Measurements from ENCODE around the gene PATJ. TPM values are rescaled to one million over a fixed set of nuclear protein-coding genes. Genes with fewer than 3 reads are reported as not detected.

Gene PATJ
- total RNA-seq, 2 donors from 2014 or later: 74.3 to 81.7 TPM

DNA sequence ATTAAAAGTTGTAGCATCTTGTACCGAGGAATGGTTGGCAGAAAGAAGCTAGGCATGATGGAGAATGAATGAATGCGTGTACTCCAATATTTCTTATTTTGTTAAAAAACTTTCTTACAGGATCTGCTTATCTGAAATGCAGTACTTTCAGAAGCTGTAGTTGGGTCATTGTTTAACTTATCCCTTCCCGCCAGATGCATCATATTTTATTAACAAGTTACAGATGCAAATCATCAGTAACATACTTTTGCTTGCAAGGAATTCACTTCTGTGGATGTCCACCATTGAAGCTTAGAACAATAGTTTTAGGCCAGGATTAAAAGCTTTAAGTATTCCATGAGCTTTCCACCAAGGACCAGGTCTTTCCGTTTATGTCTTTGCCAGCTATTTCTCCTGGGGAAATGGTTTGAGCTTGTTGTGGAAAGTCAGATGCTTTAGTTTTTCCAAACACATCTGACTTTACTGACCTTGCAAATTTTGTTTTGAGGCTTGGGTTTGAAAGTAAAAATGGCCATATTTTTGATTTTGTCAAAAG, 65.4 kb downstream of the PATJ start:
- Mint-ChIP-seq H3K4me1 (no peaks in the 10 kb centered on the region), H3K9me3 (no peaks in the 10 kb centered on the region), H3K27ac (no peak overlapping the region), H3K27me3 (ENCODE audit: insufficient read depth) (no peaks in the 10 kb centered on the region), H3K4me3 (no peak overlapping the region), H3K36me3 (ENCODE audit: low read depth) (peaks cover 67% of the 10 kb centered on the region)
- Histone ChIP-seq H3K4me1 (ENCODE audit: control insufficient read depth, insufficient read depth, low read length) (no peaks in the 10 kb centered on the region), H3K4me3 (ENCODE audit: low read length) (no peak overlapping the region), H3K9me3 (ENCODE audit: control insufficient read depth, low read length) (no peaks in the 10 kb centered on the region), H3K27ac (ENCODE audit: low read depth, low read length) (no peak overlapping the region), H3K27me3 (ENCODE audit: control insufficient read depth, insufficient read depth, low read length, poor library complexity, severe bottlenecking) (no peaks in the 10 kb centered on the region), H3K9ac (ENCODE audit: extremely low read depth, low read length, poor library complexity, severe bottlenecking) (no peak overlapping the region), H3K36me3 (ENCODE audit: control insufficient read depth, insufficient read depth, low read length) (peaks cover 24% of the 10 kb centered on the region)
- TF ChIP-seq, protein P1, sequence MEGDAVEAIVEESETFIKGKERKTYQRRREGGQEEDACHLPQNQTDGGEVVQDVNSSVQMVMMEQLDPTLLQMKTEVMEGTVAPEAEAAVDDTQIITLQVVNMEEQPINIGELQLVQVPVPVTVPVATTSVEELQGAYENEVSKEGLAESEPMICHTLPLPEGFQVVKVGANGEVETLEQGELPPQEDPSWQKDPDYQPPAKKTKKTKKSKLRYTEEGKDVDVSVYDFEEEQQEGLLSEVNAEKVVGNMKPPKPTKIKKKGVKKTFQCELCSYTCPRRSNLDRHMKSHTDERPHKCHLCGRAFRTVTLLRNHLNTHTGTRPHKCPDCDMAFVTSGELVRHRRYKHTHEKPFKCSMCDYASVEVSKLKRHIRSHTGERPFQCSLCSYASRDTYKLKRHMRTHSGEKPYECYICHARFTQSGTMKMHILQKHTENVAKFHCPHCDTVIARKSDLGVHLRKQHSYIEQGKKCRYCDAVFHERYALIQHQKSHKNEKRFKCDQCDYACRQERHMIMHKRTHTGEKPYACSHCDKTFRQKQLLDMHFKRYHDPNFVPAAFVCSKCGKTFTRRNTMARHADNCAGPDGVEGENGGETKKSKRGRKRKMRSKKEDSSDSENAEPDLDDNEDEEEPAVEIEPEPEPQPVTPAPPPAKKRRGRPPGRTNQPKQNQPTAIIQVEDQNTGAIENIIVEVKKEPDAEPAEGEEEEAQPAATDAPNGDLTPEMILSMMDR (conservative IDR thresholded peaks at IDR 0.05): no peak
- DNase-seq: no peak
- WGBS, 2 experiments (ENCODE audit: insufficient coverage in 1 of 2, insufficient read length in 1 of 2): 90 to 100% methylated on average over 2 to 4 of the region's 4 CpGs

DNA sequence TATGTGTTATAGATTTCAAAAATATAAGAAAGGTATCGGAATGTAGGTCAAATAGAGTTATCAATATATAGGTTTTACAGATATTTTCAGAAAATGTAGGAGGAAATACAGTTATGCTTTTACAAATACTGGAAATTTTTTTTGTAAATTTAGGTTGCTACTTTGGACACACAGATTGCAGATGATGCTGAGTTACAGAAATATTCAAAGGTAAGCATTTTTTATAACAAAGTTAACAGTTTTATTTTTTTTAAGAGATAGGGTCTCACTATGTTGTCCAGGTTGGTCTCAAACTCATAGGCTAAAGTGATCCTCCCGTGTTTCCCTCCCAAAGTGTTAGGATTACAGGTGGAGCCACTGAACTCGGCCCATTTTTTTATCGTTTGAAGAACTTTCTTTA, 66.0 kb downstream of the PATJ start:
- no peak overlapping the region for H3K9ac ChIP-seq (ENCODE audit: extremely low read depth, low read length, poor library complexity, severe bottlenecking)
- H3K36me3 Mint-ChIP-seq (ENCODE audit: low read depth): peaks cover 67% of the 10 kb centered on the region
- no peaks in the 10 kb centered on the region for H3K27me3 ChIP-seq (ENCODE audit: control insufficient read depth, insufficient read depth, low read length, poor library complexity, severe bottlenecking)
- no peaks in the 10 kb centered on the region for H3K9me3 ChIP-seq (ENCODE audit: control insufficient read depth, low read length)
- H3K27ac ChIP-seq (ENCODE audit: low read depth, low read length): no peak overlapping the region
- H3K27me3 Mint-ChIP-seq (ENCODE audit: insufficient read depth): no peaks in the 10 kb centered on the region
- H3K36me3 ChIP-seq (ENCODE audit: control insufficient read depth, insufficient read depth, low read length): peaks cover 21% of the 10 kb centered on the region
- WGBS, 2 experiments (ENCODE audit: insufficient coverage in 1 of 2, insufficient read length in 1 of 2): 97 to 100% methylated on average over 3 to 4 of the region's 4 CpGs
- no peak overlapping the region for H3K4me3 ChIP-seq (ENCODE audit: low read length)
- no peak overlapping the region for H3K4me3 Mint-ChIP-seq
- H3K4me1 ChIP-seq (ENCODE audit: control insufficient read depth, insufficient read depth, low read length): no peaks in the 10 kb centered on the region
- no peaks in the 10 kb centered on the region for H3K9me3 Mint-ChIP-seq
- H3K4me1 Mint-ChIP-seq: no peaks in the 10 kb centered on the region
- no peak overlapping the region for H3K27ac Mint-ChIP-seq
- no peak for DNase-seq
- TF ChIP-seq, protein P1 (conservative IDR thresholded peaks at IDR 0.05): no peak

DNA sequence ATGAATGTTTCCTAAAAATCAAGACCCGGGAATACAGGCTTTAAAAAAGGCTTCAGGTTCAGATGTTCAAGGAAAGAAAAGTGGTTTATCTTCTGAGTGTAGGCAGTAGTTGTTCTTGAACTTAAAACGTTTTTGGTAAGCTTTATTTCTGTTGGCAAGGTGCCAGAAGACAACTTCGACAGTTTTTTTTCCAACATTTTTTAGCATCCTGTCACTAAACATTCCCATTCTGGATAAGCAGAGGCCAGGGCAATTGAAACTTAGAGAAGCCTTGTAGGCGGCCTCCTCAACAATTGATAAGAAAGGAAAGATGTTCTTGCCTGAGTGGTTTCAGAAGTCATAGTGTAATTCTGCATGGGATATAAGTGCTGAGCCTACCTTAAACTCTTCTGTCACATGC, 66.7 kb downstream of the PATJ start:
- Mint-ChIP-seq H3K9me3 (no peaks in the 10 kb centered on the region), H3K4me3 (no peak overlapping the region), H3K27me3 (ENCODE audit: insufficient read depth) (no peaks in the 10 kb centered on the region), H3K36me3 (ENCODE audit: low read depth) (peaks cover 70% of the 10 kb centered on the region), H3K27ac (no peak overlapping the region), H3K4me1 (no peaks in the 10 kb centered on the region)
- no peak overlapping the region for H3K4me3 ChIP-seq (ENCODE audit: low read length)
- no peak for DNase-seq
- WGBS, 2 experiments (ENCODE audit: insufficient coverage in 1 of 2, insufficient read length in 1 of 2): 90 to 93% methylated on average over 2 to 4 of the region's 4 CpGs
- no peaks in the 10 kb centered on the region for H3K4me1 ChIP-seq (ENCODE audit: control insufficient read depth, insufficient read depth, low read length)
- peaks cover 21% of the 10 kb centered on the region for H3K36me3 ChIP-seq (ENCODE audit: control insufficient read depth, insufficient read depth, low read length)
- no peak overlapping the region for H3K27ac ChIP-seq (ENCODE audit: low read depth, low read length)
- TF ChIP-seq, protein P1 (conservative IDR thresholded peaks at IDR 0.05): no peak
- H3K9me3 ChIP-seq (ENCODE audit: control insufficient read depth, low read length): no peaks in the 10 kb centered on the region
- H3K9ac ChIP-seq (ENCODE audit: extremely low read depth, low read length, poor library complexity, severe bottlenecking): no peak overlapping the region
- no peaks in the 10 kb centered on the region for H3K27me3 ChIP-seq (ENCODE audit: control insufficient read depth, insufficient read depth, low read length, poor library complexity, severe bottlenecking)

Measured in endodermal cell (in vitro differentiated cells).